C4-2B (cell line): Measurements from ENCODE around the gene ZFYVE28.

ENCODE experiments used
- ZFX ChIP-seq: fragments of 450-650 bp; IDR thresholded peaks from 2 replicates; pipeline ENCODE4 v1.6.1; 2017
- TF ChIP-seq, protein P1 (sequence below): fragments of 450-650 bp; conservative IDR thresholded peaks from 2 replicates; pipeline ENCODE4 v1.5.1; 2017; ENCODE audit warnings: mild to moderate bottlenecking

DNA sequence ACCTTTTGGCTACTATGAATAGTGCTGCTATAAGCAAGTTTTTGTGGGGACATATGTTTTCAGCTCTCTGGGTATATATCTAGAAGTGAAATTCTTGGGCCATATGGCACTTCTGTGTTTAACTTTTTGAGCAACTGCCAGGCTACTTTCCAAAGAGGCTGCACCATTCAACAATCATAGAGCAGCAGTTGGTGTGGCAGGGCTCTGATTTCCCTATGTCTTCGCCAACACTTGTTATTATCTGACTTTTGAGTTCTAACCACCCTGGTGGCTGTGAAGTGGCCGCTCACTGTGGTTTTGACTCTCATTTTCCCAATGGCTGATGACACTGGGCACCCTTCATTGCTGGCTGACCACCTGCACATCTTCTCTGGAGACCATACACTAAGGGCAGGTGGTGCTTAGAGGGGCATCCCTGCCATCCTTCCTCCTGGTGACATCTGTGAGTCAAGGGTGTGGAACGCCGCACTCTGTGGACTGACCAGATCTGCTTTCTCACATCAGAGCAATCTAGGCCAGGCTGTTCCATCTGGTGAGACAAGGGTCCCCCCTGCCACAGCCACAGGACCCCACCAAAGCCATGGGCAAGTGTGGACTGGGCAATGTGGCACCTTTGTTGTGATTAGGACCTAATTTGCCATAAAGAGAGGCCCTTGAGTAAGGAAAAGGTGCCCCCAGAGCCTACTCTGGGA is 49.6 kb downstream of the ZFYVE28 start:
- TF ChIP-seq, protein P1, sequence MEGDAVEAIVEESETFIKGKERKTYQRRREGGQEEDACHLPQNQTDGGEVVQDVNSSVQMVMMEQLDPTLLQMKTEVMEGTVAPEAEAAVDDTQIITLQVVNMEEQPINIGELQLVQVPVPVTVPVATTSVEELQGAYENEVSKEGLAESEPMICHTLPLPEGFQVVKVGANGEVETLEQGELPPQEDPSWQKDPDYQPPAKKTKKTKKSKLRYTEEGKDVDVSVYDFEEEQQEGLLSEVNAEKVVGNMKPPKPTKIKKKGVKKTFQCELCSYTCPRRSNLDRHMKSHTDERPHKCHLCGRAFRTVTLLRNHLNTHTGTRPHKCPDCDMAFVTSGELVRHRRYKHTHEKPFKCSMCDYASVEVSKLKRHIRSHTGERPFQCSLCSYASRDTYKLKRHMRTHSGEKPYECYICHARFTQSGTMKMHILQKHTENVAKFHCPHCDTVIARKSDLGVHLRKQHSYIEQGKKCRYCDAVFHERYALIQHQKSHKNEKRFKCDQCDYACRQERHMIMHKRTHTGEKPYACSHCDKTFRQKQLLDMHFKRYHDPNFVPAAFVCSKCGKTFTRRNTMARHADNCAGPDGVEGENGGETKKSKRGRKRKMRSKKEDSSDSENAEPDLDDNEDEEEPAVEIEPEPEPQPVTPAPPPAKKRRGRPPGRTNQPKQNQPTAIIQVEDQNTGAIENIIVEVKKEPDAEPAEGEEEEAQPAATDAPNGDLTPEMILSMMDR: no peak
- TF ChIP-seq ZFX: no peak
